Keratinocyte (primary cell): ENCODE data around the gene CMYA5. TPM values are rescaled to one million over a fixed set of nuclear protein-coding genes. Genes with fewer than 3 reads are reported as not detected.

ENCODE experiments used
- DNase-seq: peaks from one replicate; pipeline ENCODE4 v3.0.0-alpha.2; 2011; ENCODE audit warnings: low read depth, missing footprints, low spot score
- FAIRE-seq: peaks from 2 replicates; lab custom pipeline; 2011; peaks lifted over from hg19 to GRCh38; lab: Jason Lieb, UNC
- H2AFZ ChIP-seq: 2 replicates; pipeline ENCODE4 v1.6.0; 2012; ENCODE audit warnings: low read length, control low read depth, inconsistent platforms; ENCODE audit not compliant: control insufficient read depth
- H3K27ac ChIP-seq: 2 replicates; pipeline ENCODE4 v1.5.1; 2011; ENCODE audit warnings: low read length; ENCODE audit not compliant: control insufficient read depth, insufficient read depth
- H3K27me3 ChIP-seq: 3 replicates; pipeline ENCODE4 v1.6.0; 2011; ENCODE audit warnings: low read length; ENCODE audit not compliant: control insufficient read depth, insufficient read depth; ENCODE audit errors: extremely low read depth
- H3K36me3 ChIP-seq, 2 experiments: 2 replicates in 1 of 2; 3 replicates in 1 of 2; pipeline ENCODE4 v1.5.1; 2011; ENCODE audit warnings: low read length in 2 of 2, mild to moderate bottlenecking in 1 of 2; ENCODE audit not compliant: control insufficient read depth in 2 of 2, insufficient read depth in 2 of 2; ENCODE audit errors: extremely low read depth in 1 of 2
- H3K4me1 ChIP-seq: 3 replicates; pipeline ENCODE4 v1.5.1; 2011; ENCODE audit warnings: low read length; ENCODE audit not compliant: control insufficient read depth, insufficient read depth; ENCODE audit errors: extremely low read depth
- H3K4me2 ChIP-seq: 3 replicates; pipeline ENCODE4 v1.6.0; 2011; ENCODE audit warnings: low read depth, low read length; ENCODE audit not compliant: control insufficient read depth, insufficient read depth; ENCODE audit errors: extremely low read depth
- H3K4me3 ChIP-seq, 3 experiments: fragments of 200-600 bp in 1 of 3; sonication (generic) in 1 of 3; 2 replicates in 2 of 3; 3 replicates in 1 of 3; pipeline ENCODE4 v1.5.1; 2011 to 2016; ENCODE audit warnings: low read length in 3 of 3, mild to moderate bottlenecking in 3 of 3, control low read depth in 2 of 3, inconsistent platforms in 1 of 3, low read depth in 1 of 3, mixed read lengths in 1 of 3, mixed run types in 1 of 3, moderate library complexity in 1 of 3; ENCODE audit not compliant: control insufficient read depth in 2 of 3, insufficient read depth in 2 of 3; ENCODE audit errors: extremely low read depth in 1 of 3
- H3K79me2 ChIP-seq: 2 replicates; pipeline ENCODE4 v1.6.0; 2012; ENCODE audit warnings: low read length; ENCODE audit not compliant: control insufficient read depth, insufficient read depth
- H3K9ac ChIP-seq: 3 replicates; pipeline ENCODE4 v1.6.0; 2011; ENCODE audit warnings: low read length; ENCODE audit not compliant: control insufficient read depth, insufficient read depth; ENCODE audit errors: extremely low read depth
- H3K9me1 ChIP-seq: 3 replicates; pipeline ENCODE4 v1.6.0; 2011; ENCODE audit warnings: low read length; ENCODE audit not compliant: control insufficient read depth, insufficient read depth; ENCODE audit errors: extremely low read depth
- H3K9me3 ChIP-seq: 2 replicates; pipeline ENCODE4 v1.5.1; 2012; ENCODE audit warnings: low read depth, low read length; ENCODE audit not compliant: control insufficient read depth
- H4K20me1 ChIP-seq: 3 replicates; pipeline ENCODE4 v1.6.0; 2011; ENCODE audit warnings: low read length; ENCODE audit not compliant: control insufficient read depth, insufficient read depth; ENCODE audit errors: extremely low read depth
- CTCF ChIP-seq, 3 experiments: IDR thresholded peaks in 1 of 3; conservative IDR thresholded peaks in 1 of 3; optimal IDR thresholded peaks in 1 of 3; 2 replicates in 2 of 3; 3 replicates in 1 of 3; pipeline versions ENCODE3 to v1.5.1; 2011; ENCODE audit warnings: low read length in 3 of 3, mild to moderate bottlenecking in 3 of 3, moderate library complexity in 2 of 3, control low read depth in 1 of 3, inconsistent platforms in 1 of 3; ENCODE audit not compliant: insufficient read depth in 2 of 3; ENCODE audit errors: extremely low read depth in 1 of 3
- EZH2 ChIP-seq: IDR thresholded peaks from one replicate; pipeline ENCODE4 v1.6.1; 2012; ENCODE audit warnings: inconsistent platforms, mild to moderate bottlenecking, low read length, moderate library complexity
- dilution Hi-C: fragments of 300-500 bp; cut with MboI; formaldehyde crosslinking; loops from one replicate; pipeline ENCODE4 v1.7.0; 2020; ENCODE audit warnings: low sequenced_read_pairs; ENCODE audit not compliant: extremely low pct_ligation_motif_present
- polyA plus RNA-seq, 5 experiments: library from polyadenylated mRNA; depleted of rRNA in 3 of 5; stranded (reverse) in 3 of 5; stranded (forward) in 1 of 5; unstranded in 1 of 5; fragments of >200 nt; gene quantifications; 1 replicate in 1 of 5; 2 replicates in 3 of 5; 3 replicates in 1 of 5; pipeline versions ENCODE4 v1.2.1 to v1.2.3, GENCODE V29; 2011 to 2012; ENCODE audit warnings: missing spikeins in 2 of 5, low read depth in 1 of 5, low replicate concordance in 1 of 5

CMYA5 gene
- polyA plus RNA-seq, 1 donor (not counting 4 experiments of a cell fraction or from before 2014, with no cell fraction given), result 0.25 TPM

- Histone ChIP-seq H3K4me2 (no peak overlapping the region), H4K20me1 (no peaks in the 10 kb centered on the region), H3K4me3 (no peak overlapping the region), H3K79me2 (no peaks in the 10 kb centered on the region), H3K9ac (no peak overlapping the region), H3K27me3 (no peaks in the 10 kb centered on the region), H2AFZ (no peak overlapping the region), H3K27ac (no peak overlapping the region), H3K9me3 (no peaks in the 10 kb centered on the region), H3K9me1 (no peaks in the 10 kb centered on the region), H3K4me1 (no peaks in the 10 kb centered on the region), H3K36me3 (peaks cover 0 to 2% of the 10 kb centered on the region in 2 experiments)
- dilution Hi-C loops, result no loop called here
- no peak for DNase-seq
- FAIRE-seq, result no peak
- TF ChIP-seq EZH2, result no peak
These were observed 7.9 kb downstream of the CMYA5 start for GRCh38 chr5:79697222-79698170.

- DNase-seq (no peak), FAIRE-seq (no peak)
- H3K4me3 ChIP-seq, result no peak overlapping the region
- H3K9me3 ChIP-seq, result no peaks in the 10 kb centered on the region
- H3K9me1 ChIP-seq, result no peaks in the 10 kb centered on the region
- no peaks in the 10 kb centered on the region for H4K20me1 ChIP-seq
- peaks cover 0 to 2% of the 10 kb centered on the region in 2 experiments for H3K36me3 ChIP-seq
- H3K27me3 ChIP-seq, result no peaks in the 10 kb centered on the region
- no peaks in the 10 kb centered on the region for H3K79me2 ChIP-seq
- H2AFZ ChIP-seq, result no peak overlapping the region
- H3K4me1 ChIP-seq, result no peaks in the 10 kb centered on the region
- no peak for TF ChIP-seq EZH2
- no peak for TF ChIP-seq CTCF (optimal IDR thresholded peaks at IDR 0.05 in 1 of 3, IDR thresholded peaks at IDR 0.05 in 1 of 3, conservative IDR thresholded peaks at IDR 0.05 in 1 of 3; ENCODE audit: extremely low read depth in 1 of 3, insufficient read depth in 2 of 3, low read length in 3 of 3)
- H3K27ac ChIP-seq, result no peak overlapping the region
- no peak overlapping the region for H3K4me2 ChIP-seq
- no peak overlapping the region for H3K9ac ChIP-seq
- dilution Hi-C loops, result no loop called here
These were observed 10.2 kb downstream of the CMYA5 start for GRCh38 chr5:79699763-79700400.
